ENCODE measurements around the gene CORIN.

Gene CORIN

GRCh38 chr4:47801481-47802002, 36.3 kb downstream of the CORIN start:
- Histone ChIP-seq H3K4me2 (ENCODE audit: low read length) (no peak overlapping the region), H3K4me3 (ENCODE audit: low read length) (no peak overlapping the region), H3K27ac (ENCODE audit: low read depth, low read length) (no peak overlapping the region), H3F3A (ENCODE audit: control insufficient read depth, insufficient read depth) (no peaks in the 10 kb centered on the region), H3K9me3 (ENCODE audit: control insufficient read depth, insufficient read depth, low read length) (no peaks in the 10 kb centered on the region), H3K36me3 (ENCODE audit: control insufficient read depth, low read length) (no peaks in the 10 kb centered on the region), H3K4me1 (ENCODE audit: control insufficient read depth, low read length) (no peaks in the 10 kb centered on the region), H4K20me1 (ENCODE audit: control insufficient read depth, insufficient read depth, low read depth, low read length) (no peaks in the 10 kb centered on the region), H3K9me2 (replicated peaks; ENCODE audit: control insufficient read depth, low read length) (no peaks in the 10 kb centered on the region), H3K79me2 (ENCODE audit: control insufficient read depth, low read length) (no peaks in the 10 kb centered on the region), H3K27me3 (ENCODE audit: control insufficient read depth, low read length) (no peaks in the 10 kb centered on the region)
- TF ChIP-seq EZH2phosphoT487 (IDR thresholded peaks at IDR 0.05; ENCODE audit: borderline replicate concordance, low read length) (no peak), CTCF (IDR thresholded peaks at IDR 0.05; ENCODE audit: low read depth, low read length, poor library complexity, severe bottlenecking) (no peak)

DNA sequence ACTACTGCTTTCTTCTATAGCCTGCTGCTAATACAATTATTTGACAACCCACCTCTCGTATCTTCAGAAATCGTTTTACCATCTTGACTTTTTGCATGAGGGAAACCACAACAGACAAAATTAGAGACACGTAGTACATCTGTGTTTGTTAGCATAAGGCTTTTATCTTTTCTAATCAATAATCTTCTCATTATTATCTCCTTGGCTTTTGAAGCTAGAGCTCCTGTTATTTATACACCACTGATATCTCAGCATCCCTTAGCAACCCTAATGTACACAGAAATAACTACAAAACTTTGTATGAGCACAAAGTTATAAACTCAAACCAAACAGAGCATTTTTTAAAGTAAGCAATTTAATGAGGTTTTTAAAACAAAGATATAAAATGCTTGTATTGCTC, 39.7 kb downstream of the CORIN start:
- no peaks in the 10 kb centered on the region for H3K9me3 ChIP-seq (ENCODE audit: control insufficient read depth, insufficient read depth, low read length)
- no peaks in the 10 kb centered on the region for H3K36me3 ChIP-seq (ENCODE audit: control insufficient read depth, low read length)
- H3K27ac ChIP-seq (ENCODE audit: low read depth, low read length): no peak overlapping the region
- H3K4me1 ChIP-seq (ENCODE audit: control insufficient read depth, low read length): no peaks in the 10 kb centered on the region
- no peaks in the 10 kb centered on the region for H4K20me1 ChIP-seq (ENCODE audit: control insufficient read depth, insufficient read depth, low read depth, low read length)
- no peaks in the 10 kb centered on the region for H3F3A ChIP-seq (ENCODE audit: control insufficient read depth, insufficient read depth)
- H3K79me2 ChIP-seq (ENCODE audit: control insufficient read depth, low read length): no peaks in the 10 kb centered on the region
- no peak overlapping the region for H3K4me2 ChIP-seq (ENCODE audit: low read length)
- no peaks in the 10 kb centered on the region for H3K27me3 ChIP-seq (ENCODE audit: control insufficient read depth, low read length)
- H3K9me2 ChIP-seq (replicated peaks; ENCODE audit: control insufficient read depth, low read length): no peaks in the 10 kb centered on the region
- TF ChIP-seq CTCF (IDR thresholded peaks at IDR 0.05; ENCODE audit: low read depth, low read length, poor library complexity, severe bottlenecking) (no peak), EZH2phosphoT487 (IDR thresholded peaks at IDR 0.05; ENCODE audit: borderline replicate concordance, low read length) (no peak)
- no peak overlapping the region for H3K4me3 ChIP-seq (ENCODE audit: low read length)

DNA sequence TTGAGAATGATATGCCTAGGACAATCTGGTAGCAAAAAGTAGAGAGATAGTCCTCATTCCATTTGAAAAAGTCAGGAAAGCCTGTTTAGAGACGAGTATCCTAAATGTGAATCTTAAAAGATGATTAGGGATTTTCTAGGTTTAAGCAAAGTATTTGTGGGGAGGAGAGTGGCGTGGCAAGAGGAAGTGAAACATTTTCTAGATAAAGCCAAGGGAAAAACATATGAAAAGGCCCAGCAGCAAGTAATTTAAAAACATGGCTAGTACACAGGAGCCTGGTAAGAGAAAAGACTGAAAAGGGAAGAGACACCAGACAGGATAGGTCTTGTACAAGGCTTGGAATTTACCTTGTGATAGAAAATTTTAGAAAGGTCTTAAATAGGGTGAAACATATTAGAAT, 45.9 kb downstream of the CORIN start:
- Histone ChIP-seq H3K36me3 (ENCODE audit: control insufficient read depth, low read length) (no peaks in the 10 kb centered on the region), H3K27ac (ENCODE audit: low read depth, low read length) (no peak overlapping the region), H3K9me3 (ENCODE audit: control insufficient read depth, insufficient read depth, low read length) (no peaks in the 10 kb centered on the region), H3K4me2 (ENCODE audit: low read length) (no peak overlapping the region), H3K27me3 (ENCODE audit: control insufficient read depth, low read length) (no peaks in the 10 kb centered on the region), H3K9me2 (replicated peaks; ENCODE audit: control insufficient read depth, low read length) (no peaks in the 10 kb centered on the region), H3K4me3 (ENCODE audit: low read length) (no peak overlapping the region), H3K4me1 (ENCODE audit: control insufficient read depth, low read length) (no peaks in the 10 kb centered on the region), H3K79me2 (ENCODE audit: control insufficient read depth, low read length) (no peaks in the 10 kb centered on the region), H4K20me1 (ENCODE audit: control insufficient read depth, insufficient read depth, low read depth, low read length) (no peaks in the 10 kb centered on the region), H3F3A (ENCODE audit: control insufficient read depth, insufficient read depth) (no peaks in the 10 kb centered on the region)
- TF ChIP-seq EZH2phosphoT487 (IDR thresholded peaks at IDR 0.05; ENCODE audit: borderline replicate concordance, low read length) (no peak), CTCF (IDR thresholded peaks at IDR 0.05; ENCODE audit: low read depth, low read length, poor library complexity, severe bottlenecking) (no peak)
